ENCODE data around the gene ABCC1.
A peak's percentile ranks its signal among the peaks of the same experiment; 100 is the strongest.

ABCC1 gene

DNA sequence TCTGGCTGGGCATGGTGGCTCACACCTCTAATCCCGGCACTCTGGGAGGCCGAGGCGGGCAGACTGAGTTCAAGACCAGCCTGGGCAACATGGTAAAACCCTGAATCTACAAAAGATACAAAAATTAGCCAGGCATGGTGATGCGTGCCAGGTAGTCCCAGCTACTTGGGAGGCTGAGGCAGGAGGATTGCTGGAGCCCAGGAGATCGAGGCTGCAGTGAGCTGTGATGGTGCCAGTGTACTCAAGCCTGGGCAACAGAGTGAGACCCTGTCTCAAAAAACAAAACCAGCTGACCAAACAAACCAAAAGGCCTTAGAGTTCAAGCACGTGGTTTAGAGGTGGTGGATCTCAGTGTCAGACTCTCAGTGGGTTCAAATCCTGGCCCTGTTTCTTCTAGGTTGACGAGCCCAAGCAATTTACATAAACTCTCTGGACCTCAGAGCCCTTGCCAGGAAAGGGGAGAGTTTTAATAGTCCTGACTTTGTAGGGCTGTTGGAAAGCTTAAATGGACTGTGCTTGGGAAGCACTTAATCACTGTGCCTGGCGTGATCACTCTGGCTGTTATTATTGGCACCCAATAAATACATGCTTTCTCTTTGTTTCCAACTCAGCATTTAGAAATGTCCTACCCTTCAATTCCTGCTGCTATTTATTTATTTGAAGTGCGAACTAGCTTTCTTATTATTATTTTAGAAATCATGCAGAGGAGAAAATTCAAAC is 44.7 kb downstream of the ABCC1 start:
- peak; percentile 42 for DNase-seq

DNA sequence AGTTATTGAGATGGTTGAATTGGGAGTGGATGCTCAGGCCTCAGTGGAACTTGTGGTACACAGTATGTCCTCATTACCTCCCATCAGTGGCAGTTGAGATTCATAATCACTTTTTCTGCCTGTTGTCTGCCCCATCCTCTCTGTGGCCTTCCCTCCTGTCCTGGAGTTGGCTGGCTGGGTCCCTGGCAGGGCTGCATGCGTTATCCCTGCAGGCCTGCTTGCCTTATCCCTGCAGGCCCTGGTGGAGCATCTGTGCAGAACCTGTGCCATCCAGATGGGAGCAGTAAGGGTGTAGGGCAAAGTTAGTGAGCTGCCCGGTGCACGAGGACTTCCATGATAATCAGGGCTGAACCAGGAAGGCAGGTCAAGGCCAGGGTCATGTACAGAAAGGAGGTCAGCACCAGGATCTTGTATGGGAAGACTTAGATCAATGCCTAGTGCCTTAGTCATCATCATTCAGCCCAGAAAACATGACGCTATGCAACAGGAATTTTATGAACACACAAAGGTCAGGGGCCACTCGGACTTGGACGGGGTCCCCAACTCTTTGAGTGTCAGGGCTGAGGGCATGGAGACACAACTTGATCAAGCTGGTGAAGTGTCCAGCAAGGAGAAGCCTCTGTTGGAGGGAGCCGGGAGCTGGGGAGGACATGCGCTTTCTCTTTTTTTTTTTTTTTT is 47.2 kb downstream of the ABCC1 start:
- no peak for DNase-seq

DNA sequence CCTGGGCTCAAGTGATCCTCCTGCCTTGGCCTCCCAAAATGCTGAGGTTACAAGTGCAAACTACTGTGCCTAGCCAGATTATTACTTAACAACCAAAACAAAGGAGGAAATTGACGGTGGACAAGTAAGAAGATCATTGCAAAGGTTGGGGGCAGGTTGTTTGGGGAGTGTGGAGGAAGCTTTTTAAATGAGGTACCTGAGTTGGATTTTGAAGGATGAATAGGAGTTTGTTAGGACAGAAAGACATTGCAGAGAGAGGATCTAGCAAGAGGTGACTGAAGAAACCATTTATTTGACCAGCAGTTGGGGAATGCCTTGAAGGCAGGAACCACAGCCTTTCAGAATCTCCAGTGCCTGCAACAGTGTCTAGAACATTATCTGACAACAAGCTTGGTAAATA is 51.3 kb downstream of the ABCC1 start:
- no peak for DNase-seq

DNA sequence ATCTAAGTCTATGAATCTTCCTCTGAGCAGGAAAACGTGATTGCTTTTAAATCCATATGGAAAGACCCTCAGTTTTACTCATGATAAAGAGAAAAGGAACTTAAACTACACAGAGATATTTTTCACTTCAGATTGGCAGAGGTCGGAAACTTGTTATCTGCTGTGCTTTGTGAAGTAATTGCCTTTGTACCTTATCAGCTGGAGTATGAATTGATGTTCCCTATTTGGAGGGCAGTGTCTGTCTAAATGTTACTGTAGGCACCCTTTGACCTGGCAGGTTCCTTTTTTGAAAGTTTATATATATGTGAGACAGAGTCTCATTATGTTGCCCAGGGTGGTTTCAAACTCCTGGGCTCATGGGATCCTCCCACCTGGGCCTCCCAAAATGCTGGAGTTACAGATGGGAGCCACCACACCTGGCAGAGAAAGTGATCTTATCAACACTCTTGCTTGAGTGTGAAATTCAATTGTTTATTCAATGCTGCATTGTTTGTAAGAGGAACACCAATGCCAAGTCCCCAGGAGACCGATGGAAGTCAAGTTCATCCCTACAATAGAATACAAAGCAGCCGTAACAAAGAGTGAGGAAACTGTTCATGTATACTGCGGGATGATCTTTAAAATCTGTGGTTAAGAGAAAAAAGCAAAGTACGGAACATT is 52.3 kb downstream of the ABCC1 start:
- no peak for DNase-seq

DNA sequence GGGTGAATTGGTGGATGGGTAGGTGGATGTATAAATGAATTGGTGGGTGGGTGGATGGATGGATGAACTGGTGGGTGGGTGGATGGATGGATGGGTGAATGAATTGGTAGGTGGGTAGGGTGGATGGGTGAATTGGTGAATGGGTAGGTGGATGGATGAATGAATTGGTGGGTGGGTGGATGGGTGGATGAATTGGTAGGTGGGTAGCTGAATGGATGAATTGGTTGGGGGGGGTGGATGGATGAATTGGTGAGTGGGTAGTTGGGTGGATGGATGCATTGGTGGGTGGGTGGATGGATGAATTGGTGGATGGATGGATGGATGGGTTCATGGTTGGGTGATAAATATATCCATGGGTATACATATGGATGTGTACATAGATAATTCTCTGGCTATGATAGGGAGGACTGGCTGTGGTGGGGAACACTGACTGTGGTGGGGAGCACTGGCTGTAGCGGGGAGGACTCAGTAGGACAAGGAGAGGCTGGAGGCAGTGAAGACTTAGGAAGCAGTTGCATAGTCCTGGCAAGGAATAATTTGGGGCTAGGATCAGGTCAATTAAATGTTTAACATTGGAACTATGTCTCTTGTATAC is 54.4 kb downstream of the ABCC1 start:
- DNase-seq = no peak

DNA sequence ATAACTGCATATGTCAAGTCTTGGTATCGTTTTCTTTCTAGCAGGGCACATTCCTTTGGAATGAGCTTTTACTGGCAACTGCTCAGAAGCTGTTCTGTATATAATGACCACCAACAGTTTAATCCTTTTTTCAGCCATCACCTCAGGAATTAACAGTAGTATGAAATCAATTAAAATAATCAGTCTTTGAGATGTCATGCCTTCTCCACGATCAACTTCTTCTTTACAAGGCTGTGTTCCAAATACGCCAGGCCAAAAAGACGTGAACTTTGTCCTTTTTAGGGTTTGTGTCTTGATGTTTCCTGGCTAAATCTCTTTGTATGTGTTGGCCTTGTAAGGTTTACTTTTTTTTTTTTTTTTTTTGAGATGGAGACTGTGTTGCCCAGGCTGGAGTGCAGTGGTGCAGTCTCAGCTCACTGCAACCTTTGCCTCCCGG is 54.9 kb downstream of the ABCC1 start:
- DNase-seq = no peak

DNA sequence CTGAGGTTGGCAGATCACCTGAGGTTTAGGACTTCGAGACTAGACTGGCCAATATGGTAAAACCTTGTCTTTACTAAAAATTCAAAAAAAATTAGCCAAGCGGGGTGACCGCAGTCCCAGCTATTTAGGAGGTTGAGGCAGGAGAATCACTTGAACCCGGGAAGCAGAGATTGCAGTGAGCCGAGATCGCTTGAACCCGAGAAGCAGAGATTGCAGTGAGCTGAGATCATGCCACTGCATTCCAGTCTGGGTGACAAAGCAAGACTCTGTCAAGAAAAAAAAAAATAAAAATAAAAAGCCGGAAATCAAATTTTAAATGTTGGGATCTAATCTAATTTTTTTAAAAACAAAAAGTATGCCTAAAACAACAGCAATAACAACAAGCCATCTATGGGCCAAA is 56.3 kb downstream of the ABCC1 start:
- DNase-seq = no peak

DNA sequence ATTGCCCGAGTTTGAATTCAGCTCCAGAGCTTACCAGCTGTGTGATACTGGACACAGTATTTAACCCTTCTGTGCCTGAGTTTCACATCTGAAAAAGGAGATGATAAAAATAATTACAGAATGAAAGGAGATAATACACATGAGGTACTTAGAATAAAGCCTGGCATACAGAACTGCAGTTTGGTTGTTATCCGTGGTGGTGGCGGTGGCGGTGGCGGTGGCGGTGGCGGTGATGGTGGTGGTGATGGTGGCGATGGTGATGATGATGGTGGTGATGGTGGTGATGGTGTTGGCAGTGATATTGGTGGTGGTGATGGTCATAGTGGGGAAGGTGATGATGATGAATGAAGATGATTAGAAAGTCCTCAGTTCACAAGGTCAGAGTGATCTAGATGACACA is 57.2 kb downstream of the ABCC1 start:
- DNase-seq = no peak

DNA sequence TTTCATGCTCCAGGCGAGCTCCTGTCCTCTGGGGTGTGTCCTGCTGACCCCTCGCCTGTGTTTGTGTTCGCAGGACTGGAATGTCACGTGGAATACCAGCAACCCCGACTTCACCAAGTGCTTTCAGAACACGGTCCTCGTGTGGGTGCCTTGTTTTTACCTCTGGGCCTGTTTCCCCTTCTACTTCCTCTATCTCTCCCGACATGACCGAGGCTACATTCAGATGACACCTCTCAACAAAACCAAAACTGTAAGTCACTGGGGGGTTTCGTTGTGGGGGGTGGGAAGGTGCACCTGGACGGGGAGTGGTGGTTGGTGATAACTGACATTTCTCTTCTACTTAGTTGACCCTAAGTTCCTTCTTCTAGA is 58.3 kb downstream of the ABCC1 start:
- no peak for DNase-seq

DNA sequence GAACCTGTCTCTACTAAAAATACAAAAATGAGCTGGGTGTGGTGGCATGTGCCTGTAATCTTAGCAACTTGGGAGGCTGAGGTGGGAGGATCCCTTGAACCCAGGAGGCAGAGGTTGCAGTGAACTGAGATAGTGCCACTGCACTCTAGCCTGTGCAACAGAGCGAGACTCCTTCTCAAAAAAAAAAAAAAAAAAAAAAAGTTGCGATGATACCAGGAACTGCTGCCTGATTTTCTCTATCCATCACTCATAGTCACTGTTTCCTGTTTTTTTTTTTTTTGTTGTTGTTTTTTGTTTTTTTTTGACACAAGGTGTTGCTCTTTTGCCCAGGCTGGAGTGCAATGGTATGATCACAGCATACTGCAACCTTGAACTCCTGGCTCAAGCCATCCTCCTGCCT is 59.2 kb downstream of the ABCC1 start:
- DNase-seq = no peak

DNA sequence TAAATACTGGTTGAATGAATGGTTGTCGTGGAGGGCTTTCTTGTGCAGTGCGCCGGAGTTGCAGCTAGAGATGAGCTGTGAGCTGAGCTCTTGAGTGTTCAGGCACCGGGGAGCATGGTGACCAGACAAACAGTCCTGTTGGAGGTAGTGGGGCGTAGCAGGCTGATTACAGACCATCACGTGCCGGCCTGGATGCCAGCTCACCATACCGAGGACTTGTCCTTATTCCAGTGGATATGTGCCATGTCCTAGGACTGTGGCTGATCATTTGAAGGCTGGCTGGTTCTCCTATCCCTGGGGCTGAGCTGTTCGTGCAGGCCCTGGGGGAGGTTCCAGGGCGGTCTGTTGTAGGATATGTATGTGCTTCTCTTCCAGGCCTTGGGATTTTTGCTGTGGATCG is 60.0 kb downstream of the ABCC1 start:
- DNase-seq = no peak

DNA sequence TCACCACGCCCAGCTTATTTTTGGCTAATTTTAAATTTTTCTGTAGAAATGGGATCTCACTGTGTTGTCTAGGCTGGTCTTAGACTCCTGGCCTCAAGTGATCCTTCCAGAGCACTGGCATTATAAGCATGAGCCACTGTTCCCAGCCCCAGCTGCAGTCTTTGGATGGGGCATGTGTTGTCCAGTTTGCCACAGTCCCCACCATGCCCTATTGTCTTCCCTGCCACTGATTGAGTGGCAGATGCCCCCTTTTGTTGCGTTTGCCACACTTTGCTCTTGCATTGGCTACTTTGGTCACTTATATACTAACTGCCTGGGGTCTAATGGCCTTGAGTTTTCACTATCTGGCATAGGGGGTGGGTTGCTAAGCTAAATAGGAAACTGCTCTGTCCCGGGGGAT is 60.8 kb downstream of the ABCC1 start:
- DNase-seq = no peak

DNA sequence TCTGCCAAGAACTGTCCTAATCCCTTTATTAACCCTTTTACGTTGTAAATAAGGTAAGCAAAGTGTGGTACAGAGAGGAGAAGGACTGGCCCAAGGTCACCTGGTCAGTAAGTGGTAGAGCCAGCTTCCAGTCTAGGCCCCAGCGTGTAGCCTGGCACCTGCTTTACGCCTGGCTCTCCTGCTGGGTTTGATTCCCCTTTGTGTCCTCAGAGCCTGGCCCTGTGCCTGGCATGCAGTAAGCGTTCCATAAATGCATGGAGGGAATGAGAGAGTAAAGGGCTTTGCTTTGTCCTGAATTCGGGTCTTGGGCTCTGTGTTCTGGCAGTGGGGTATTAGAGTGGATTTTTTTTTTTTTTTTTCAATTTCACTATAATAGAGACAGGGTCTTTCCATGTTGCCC is 62.7 kb downstream of the ABCC1 start:
- no peak for DNase-seq

DNA sequence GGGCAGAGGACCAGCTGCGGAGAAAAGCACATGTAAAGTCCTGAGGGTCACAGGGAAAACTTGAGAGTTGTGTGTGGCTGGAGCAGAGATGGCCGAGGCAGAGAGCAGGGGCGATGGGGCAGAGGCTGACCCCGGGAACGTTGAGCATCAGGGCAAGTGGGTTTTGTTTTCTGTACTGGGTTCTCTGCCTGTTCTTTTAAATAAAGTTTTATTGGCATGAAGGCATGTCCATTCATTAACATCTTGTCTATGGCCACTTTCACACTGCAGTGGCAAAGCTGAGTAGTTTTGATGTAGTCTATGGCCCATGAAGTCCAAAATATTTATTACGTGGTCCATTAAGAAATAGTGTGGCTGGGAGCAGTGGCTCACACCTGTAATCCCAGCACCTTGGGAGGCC is 64.4 kb downstream of the ABCC1 start:
- no peak for DNase-seq

DNA sequence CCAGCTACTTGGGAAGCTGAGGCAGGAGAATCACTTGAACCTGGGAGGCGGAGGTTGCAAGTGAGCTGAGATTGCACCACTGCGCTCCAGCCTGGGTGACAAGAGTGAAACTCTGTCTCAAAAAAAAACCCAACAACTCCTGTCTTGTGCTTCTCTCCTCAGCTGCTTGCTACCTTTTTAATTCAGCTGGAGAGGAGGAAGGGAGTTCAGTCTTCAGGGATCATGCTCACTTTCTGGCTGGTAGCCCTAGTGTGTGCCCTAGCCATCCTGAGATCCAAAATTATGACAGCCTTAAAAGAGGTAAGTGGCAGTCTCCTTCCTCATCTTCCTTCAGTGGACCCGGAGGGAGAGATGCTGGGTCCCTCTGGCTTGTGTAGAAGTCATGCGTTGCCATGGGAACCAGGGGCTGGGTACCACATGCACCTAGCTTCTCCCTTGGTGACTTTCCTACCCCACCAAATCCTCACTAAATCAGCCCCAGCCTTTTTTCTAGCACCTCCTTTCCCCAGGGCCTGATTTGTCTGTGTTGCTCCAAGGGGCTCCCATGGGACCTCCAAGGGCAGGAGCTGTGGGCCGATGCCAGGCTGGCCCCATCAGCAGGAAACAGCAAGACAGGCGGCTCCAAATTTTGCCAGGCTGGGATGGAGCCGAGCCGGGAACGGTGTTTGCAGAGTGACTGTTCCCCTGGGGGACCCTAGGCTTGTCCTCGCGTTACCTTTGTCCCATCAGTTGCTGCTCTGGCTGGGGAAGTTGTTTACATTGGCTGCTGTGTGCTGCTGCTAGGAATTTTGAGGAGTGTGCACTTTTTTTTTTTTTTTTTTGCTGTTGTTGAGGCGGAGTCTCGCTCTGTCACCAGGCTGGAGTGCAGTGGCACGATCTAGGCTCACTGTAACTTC is 65.2 kb downstream of the ABCC1 start:
- peak; percentile 30 for DNase-seq

DNA sequence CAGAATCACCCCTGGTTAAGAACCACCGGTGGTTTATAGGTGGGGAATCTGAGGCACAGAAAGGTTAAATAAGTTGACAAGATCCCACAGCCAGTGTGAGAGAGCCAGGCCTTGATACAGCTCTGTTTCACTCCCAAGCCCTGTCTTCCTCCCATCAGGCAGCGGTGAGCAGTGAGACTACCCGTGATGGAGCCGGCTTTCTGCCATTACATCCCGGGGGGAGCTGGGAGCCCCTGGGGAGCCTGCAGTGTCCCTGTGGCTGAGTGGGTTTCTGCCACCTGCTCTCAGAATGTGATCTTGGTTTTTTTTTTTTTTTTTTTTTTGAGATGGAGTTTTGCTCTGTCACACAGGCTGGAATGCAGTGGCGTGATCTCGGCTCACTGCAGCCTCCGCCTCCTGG is 66.4 kb downstream of the ABCC1 start:
- DNase-seq = no peak

DNA sequence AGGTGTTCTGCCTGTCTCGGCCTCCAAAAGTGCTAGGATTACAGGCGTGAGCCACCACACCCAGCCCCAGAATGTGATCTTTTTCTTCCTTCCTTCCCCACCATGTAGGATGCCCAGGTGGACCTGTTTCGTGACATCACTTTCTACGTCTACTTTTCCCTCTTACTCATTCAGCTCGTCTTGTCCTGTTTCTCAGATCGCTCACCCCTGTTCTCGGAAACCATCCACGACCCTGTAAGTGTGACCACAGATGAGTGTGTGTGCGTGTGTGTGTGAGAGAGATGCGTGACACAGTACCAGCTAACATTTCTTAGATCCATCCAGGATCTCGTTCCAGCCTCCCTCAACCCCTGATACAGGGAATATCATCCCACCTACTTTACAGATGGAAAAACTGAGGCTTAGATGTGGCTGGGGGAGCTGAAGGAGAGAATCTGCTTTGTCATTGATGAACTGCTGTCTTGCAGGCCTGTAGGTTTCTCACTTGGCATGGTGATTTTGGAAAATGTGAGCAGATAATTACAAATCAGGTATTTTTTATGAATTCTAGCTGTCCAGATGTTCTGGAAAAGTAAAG is 67.1 kb downstream of the ABCC1 start:
- DNase-seq = no peak

DNA sequence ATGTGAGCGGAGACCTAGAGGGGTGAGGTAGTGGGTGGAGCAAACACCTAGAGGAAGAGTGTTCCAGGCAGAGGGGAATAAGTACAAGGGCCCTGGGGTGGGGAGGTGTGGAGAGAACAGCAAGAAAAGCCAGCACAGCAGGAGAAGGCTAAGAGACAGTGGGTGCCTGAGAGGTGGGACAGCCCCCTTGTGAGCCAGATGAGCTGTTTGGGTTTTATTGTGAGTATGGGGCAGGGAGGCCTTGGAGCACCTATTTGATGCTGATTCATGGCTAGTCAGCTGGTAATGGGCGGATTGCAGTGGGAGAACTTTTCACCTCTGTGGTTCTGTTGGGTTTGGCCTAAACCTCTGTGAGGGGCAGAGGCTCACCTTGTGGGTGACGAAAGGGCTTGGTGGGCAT is 68.4 kb downstream of the ABCC1 start:
- DNase-seq = no peak

DNA sequence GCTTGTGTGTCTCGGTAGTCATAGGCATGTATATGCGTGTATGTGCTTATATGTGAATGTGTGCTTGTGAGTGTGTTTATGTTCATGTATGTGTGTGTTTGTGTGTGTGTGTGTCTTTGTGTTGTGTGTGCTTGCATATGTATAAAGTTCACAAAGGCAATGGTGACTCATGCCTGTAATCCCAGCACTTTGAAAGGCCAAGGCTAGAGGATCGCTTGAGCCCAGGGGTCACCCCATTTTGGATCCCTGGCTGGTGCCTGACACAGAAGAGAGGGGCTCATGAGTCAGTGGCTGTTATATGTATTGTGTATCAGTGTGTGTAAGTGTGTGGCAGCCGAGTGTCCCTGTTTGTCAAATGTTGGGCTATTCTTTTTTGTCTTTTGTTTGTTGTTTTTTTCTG is 69.3 kb downstream of the ABCC1 start:
- DNase-seq = no peak

DNA sequence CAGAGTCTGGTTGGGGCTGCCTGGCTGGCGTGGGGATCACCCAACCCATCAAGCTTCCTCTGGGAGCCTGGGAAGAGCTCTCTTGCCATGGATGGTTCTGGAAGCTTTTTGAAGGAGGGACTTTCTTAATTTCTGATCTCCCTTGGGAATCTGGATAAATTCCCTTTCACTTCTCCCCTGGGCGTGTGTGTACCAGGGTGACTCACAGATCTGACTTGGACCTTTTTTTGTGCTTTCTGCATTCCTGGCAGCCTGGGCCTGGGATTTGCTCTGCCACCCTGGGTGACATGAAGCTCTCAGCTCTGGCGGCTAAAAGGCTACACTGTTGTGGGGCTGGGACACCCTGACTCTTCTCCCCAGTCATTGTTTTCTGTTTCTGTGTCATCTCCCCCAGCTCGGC is 70.1 kb downstream of the ABCC1 start:
- DNase-seq = no peak

DNA sequence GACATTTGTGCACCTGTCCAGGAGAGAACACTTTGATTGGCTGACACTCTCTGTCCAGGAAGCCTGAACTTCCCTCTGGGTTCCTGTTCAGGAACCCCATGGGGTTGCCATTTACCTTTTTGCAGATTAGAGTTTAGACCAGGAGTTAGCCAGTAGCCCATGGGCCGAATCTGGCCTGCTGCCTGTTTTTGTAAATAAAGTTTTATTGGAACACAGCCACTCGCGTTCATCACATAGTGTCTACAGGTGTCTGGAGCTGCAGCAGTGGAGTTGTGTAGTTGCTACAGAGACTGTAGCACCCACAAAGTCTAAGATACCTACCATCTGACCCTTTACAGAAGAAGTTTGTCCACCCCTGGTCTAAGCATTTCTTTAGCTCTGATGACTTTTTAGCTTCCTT is 70.9 kb downstream of the ABCC1 start:
- DNase-seq = no peak

DNA sequence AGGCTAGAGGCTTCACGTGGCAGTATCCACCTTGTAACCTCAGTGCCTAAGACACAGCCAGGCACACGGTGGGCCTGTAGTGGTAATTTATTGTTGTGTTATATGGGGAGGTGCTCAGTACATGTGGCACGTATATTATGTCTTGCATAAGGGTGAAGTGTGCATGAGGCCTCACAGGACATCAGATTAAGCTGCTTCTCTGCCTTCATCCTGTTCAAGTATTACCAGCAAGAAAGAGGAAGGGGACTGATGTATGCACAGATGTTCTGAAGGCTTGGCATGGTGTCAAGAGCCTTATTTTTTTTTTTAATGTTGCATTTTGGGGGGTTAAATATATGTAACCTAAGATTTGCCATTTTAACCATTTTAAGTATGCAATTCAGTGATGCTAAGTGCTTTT is 71.6 kb downstream of the ABCC1 start:
- no peak for DNase-seq

DNA sequence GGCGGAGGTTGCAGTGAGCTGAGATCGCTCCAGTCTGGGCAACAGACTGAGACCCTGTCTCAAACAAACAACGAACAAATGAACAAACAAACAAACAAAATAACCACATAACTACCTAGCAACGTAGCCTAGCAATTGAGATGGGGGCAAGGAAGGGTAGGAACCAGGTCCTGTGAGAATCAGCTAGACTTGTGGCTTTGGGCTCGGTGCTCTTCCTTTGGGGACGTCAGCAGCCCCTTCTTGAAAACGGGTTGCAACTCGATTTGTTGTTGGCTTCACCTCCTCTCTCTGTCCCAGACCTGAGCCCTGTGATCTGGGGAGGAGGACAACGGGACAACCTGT is 72.2 kb downstream of the ABCC1 start:
- no peak for DNase-seq

Data from femur (tissue), 1 donor.